ENCODE results near the gene SCTR. TPM values are rescaled to one million over a fixed set of nuclear protein-coding genes. Genes with fewer than 3 reads are reported as not detected.

The SCTR gene
- total and polyA plus RNA-seq, 2 of the 13 experiments (the other 11 are each of a cell fraction or from before 2014, with no cell fraction given): not detected

GRCh38 chr2:119425119-119425405 lies 99.2 kb downstream of the SCTR start (continued):
- TF ChIP-seq ZBTB25 (CRISPR knock-in tag; IDR thresholded peaks at IDR 0.05): no peak
- TF ChIP-seq ZIK1 (CRISPR knock-in tag; IDR thresholded peaks at IDR 0.05; ENCODE audit: borderline replicate concordance, low read depth): no peak
- TF ChIP-seq HOXD1 (CRISPR knock-in tag; IDR thresholded peaks at IDR 0.05): no peak
- TF ChIP-seq ZNF672 (CRISPR knock-in tag; IDR thresholded peaks at IDR 0.05): no peak
- TF ChIP-seq ZNF777 (CRISPR knock-in tag; IDR thresholded peaks at IDR 0.05): no peak
- TF ChIP-seq NCOA1 (CRISPR knock-in tag; IDR thresholded peaks at IDR 0.05): no peak
- no peak for TF ChIP-seq ATF3 (CRISPR knock-in tag; IDR thresholded peaks at IDR 0.05)
- TF ChIP-seq THAP8 (CRISPR knock-in tag; IDR thresholded peaks at IDR 0.05; ENCODE audit: borderline replicate concordance): no peak
- TF ChIP-seq MTF2 (CRISPR knock-in tag; IDR thresholded peaks at IDR 0.05; ENCODE audit: borderline replicate concordance): no peak
- TF ChIP-seq ZNF563 (CRISPR knock-in tag; IDR thresholded peaks at IDR 0.05): no peak
- TF ChIP-seq ZBTB46 (CRISPR knock-in tag; IDR thresholded peaks at IDR 0.05; ENCODE audit: borderline replicate concordance): no peak
- no peak for TF ChIP-seq MNT (IDR thresholded peaks at IDR 0.05)
- TF ChIP-seq GMEB1 (CRISPR knock-in tag; IDR thresholded peaks at IDR 0.05; ENCODE audit: borderline replicate concordance): no peak
- TF ChIP-seq SALL2 (CRISPR knock-in tag; IDR thresholded peaks at IDR 0.05): no peak
- TF ChIP-seq SCMH1 (CRISPR knock-in tag; IDR thresholded peaks at IDR 0.05; ENCODE audit: borderline replicate concordance): no peak
- no peak for TF ChIP-seq ATF7-NPFF (CRISPR knock-in tag; IDR thresholded peaks at IDR 0.05; ENCODE audit: low read depth)
- no peak for TF ChIP-seq ELK4 (CRISPR knock-in tag; IDR thresholded peaks at IDR 0.05; ENCODE audit: borderline replicate concordance)
- no peak for TF ChIP-seq ZMYM4 (CRISPR knock-in tag; IDR thresholded peaks at IDR 0.05)
- TF ChIP-seq ARNT2 (CRISPR knock-in tag; IDR thresholded peaks at IDR 0.05; ENCODE audit: low read depth): no peak
- no peak for TF ChIP-seq SKIL (CRISPR knock-in tag; IDR thresholded peaks at IDR 0.05; ENCODE audit: borderline replicate concordance)
